HG02981 (cell line): ENCODE results near the gene DNASE2.

Source experiments
- ATAC-seq: cut with Tn5 transposase; IDR thresholded peaks from one replicate; pipeline ENCODE4 v1.9.1; 2021; ENCODE audit warnings: mild to moderate bottlenecking, moderate library complexity; ENCODE audit not compliant: unreplicated experiment

Gene DNASE2

GRCh38 chr19:12886969-12887747 lies 5.9 kb upstream of the DNASE2 start, which contains the start of gene KLF1:
Gene KLF1 (minus strand): TSS chr19:12887201. CDS start chr19:12887140, 61 bp downstream.
- no peak for ATAC-seq

- no peak for ATAC-seq
Observed at GRCh38 chr19:12886651-12886968, 5.4 kb upstream of the DNASE2 start.

GRCh38 chr19:12885749-12886650 lies 4.8 kb upstream of the DNASE2 start:
- no peak for ATAC-seq

GRCh38 chr19:12884926-12885748 lies 3.9 kb upstream of the DNASE2 start:
- no peak for ATAC-seq

GRCh38 chr19:12884627-12884925 lies 3.3 kb upstream of the DNASE2 start:
- ATAC-seq: no peak

- ATAC-seq: no peak
Observed at GRCh38 chr19:12884202-12884601, 3.0 kb upstream of the DNASE2 start.

GRCh38 chr19:12882589-12882988 lies 1.3 kb upstream of the DNASE2 start:
- no peak for ATAC-seq

- ATAC-seq: peak; percentile 7
Observed at GRCh38 chr19:12880551-12881171, 588 bp downstream of the DNASE2 start.

- ATAC-seq: no peak
Observed at GRCh38 chr19:12875086-12875485, 6.2 kb downstream of the DNASE2 start.

- ATAC-seq: no peak
Observed at GRCh38 chr19:12873891-12874745, 7.1 kb downstream of the DNASE2 start.

GRCh38 chr19:12872941-12873890 lies 8.0 kb downstream of the DNASE2 start:
- ATAC-seq: no peak

- ATAC-seq: no peak
Observed at GRCh38 chr19:12872255-12872654, 9.0 kb downstream of the DNASE2 start.

GRCh38 chr19:12871681-12872080 lies 9.6 kb downstream of the DNASE2 start:
- ATAC-seq: no peak

- no peak for ATAC-seq
Observed at GRCh38 chr19:12868540-12869112, 12.6 kb downstream of the DNASE2 start.

- no peak for ATAC-seq
Observed at GRCh38 chr19:12867120-12868099, 13.8 kb downstream of the DNASE2 start.

GRCh38 chr19:12866416-12867119 lies 14.7 kb downstream of the DNASE2 start:
- no peak for ATAC-seq
